A673 (cell line): ENCODE results near the gene TMEM238. TPM values are rescaled to one million over a fixed set of nuclear protein-coding genes. Genes with fewer than 3 reads are reported as not detected.

Experiments
- BruUV-seq: library from RNA; stranded (reverse); fragments of 400-500 nt; replicated peaks from 2 replicates; lab custom pipeline; 2021; lab: Mats Ljungman, UMichigan
- CTCF ChIA-PET: fragments of 300-600 bp; sonication (Branson Sonifier 250); formaldehyde crosslinking; loops from one replicate; lab custom pipeline; 2022; ENCODE audit warnings: antibody characterized with exemption; lab: Charles Lee
- POLR2A ChIA-PET: fragments of 300-600 bp; sonication (Branson Sonifier 250); formaldehyde crosslinking; loops from one replicate; lab custom pipeline; 2022; ENCODE audit warnings: antibody characterized with exemption; ENCODE audit not compliant: low non-redundant PET; lab: Charles Lee
- DNase-seq: peaks from one replicate; pipeline ENCODE4 v3.0.0-alpha.2; 2015; ENCODE audit warnings: low spot score
- H3K27ac ChIP-seq: fragments of 200-600 bp; sonication (generic); 2 replicates; pipeline ENCODE4 v1.5.1; 2016; ENCODE audit warnings: mixed run types, low read depth, mild to moderate bottlenecking, mixed read lengths, antibody characterized with exemption, low read length; ENCODE audit not compliant: poor library complexity, severe bottlenecking
- H3K27me3 ChIP-seq: fragments of 200-600 bp; sonication (generic); replicated peaks from 2 replicates; pipeline ENCODE4 v1.6.1; 2017; ENCODE audit warnings: mixed run types, low read depth, mild to moderate bottlenecking, mixed read lengths, antibody characterized with exemption, low read length; ENCODE audit not compliant: insufficient read depth, poor library complexity
- H3K36me3 ChIP-seq: fragments of 200-600 bp; sonication (generic); 2 replicates; pipeline ENCODE4 v1.6.1; 2016; ENCODE audit warnings: mixed run types, mild to moderate bottlenecking, mixed read lengths, antibody characterized with exemption, low read length; ENCODE audit not compliant: insufficient read depth, poor library complexity, severe bottlenecking
- H3K4me1 ChIP-seq: fragments of 200-600 bp; sonication (generic); 2 replicates; pipeline ENCODE4 v1.6.1; 2017; ENCODE audit warnings: mixed run types, mild to moderate bottlenecking, mixed read lengths, antibody characterized with exemption, low read length; ENCODE audit not compliant: insufficient read depth, poor library complexity, severe bottlenecking
- H3K4me3 ChIP-seq: fragments of 200-600 bp; sonication (generic); 2 replicates; pipeline ENCODE4 v1.5.1; 2016; ENCODE audit warnings: low read depth, mixed run types, mild to moderate bottlenecking, mixed read lengths, low read length; ENCODE audit not compliant: poor library complexity, severe bottlenecking
- H3K9me3 ChIP-seq: fragments of 200-600 bp; sonication (generic); 2 replicates; pipeline ENCODE4 v1.6.1; 2016; ENCODE audit warnings: mixed run types, low read depth, mild to moderate bottlenecking, mixed read lengths, antibody characterized with exemption, low read length; ENCODE audit not compliant: poor library complexity, severe bottlenecking
- EZH2 ChIP-seq: fragments of 200-600 bp; sonication (generic); IDR thresholded peaks from 2 replicates; pipeline ENCODE4 v1.6.1; 2017; ENCODE audit warnings: borderline replicate concordance, low read depth, mild to moderate bottlenecking, mixed read lengths, antibody characterized with exemption, low read length; ENCODE audit not compliant: poor library complexity, severe bottlenecking
- intact Hi-C: fragments of 100-400 bp; cut with micrococcal nuclease; formaldehyde crosslinking; loops from one replicate; pipeline ENCODE4 v1.10.0; 2022; ENCODE audit not compliant: unreplicated experiment
- total RNA-seq: library from RNA; stranded (reverse); gene quantifications from 2 replicates; pipeline ENCODE4 v1.2.3, GENCODE V29; 2021
- TF ChIP-seq, protein P1 (sequence below): fragments of 300-800, 200-600 bp; sonication (generic); conservative IDR thresholded peaks from 2 replicates; pipeline ENCODE4 v1.5.1; 2017; ENCODE audit warnings: low read depth, mild to moderate bottlenecking, antibody characterized with exemption, low read length, moderate library complexity, mixed read lengths

TMEM238 gene
- total RNA-seq, 1 experiment from 2014 or later, result 0.69 TPM

DNA sequence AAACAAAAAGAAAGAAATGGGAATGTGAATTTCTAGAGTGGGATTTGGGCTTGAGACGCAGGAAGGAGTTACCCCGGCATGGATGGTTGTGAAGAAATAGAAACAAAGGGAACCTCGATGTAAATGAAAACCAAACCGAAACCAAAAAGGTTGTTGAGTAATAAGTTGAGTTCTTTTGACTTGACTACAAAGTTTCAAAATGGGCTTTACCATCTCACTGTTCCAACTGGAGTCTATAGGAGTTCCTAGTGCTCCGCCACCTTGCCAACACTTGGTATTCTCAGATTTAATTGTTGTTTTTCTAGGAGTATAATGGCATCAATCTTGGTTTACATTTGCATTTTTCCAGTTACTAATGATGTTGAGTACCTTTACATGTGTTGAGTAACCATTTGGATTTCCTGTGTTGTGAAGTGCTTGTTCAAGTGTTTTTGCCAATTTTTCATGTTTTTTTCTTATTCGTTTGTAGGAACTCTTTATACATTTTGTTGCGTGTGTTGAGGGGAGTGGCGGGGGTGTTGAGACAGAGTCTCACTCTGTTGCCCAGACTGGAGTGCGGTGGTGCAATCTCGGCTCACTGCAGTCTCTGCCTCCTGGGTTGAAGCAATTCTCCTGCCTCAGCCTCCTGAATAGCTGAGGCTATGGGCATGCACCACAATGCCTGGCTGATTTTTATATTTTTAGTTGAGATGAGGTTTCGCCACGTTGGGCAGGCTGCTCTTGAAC, 14.3 kb upstream of the TMEM238 start:
- Histone ChIP-seq H3K36me3 (peaks cover 31% of the 10 kb centered on the region), H3K27ac (no peak overlapping the region), H3K4me3 (no peak overlapping the region), H3K4me1 (peaks cover 5% of the 10 kb centered on the region), H3K9me3 (no peaks in the 10 kb centered on the region), H3K27me3 (no peaks in the 10 kb centered on the region)
- POLR2A ChIA-PET, result interaction anchor here (1.2 kb wide), 1 partner anchor 59 kb away, joined by 4 read pairs; the partner anchor contains the start of gene KMT5C
- no TSS peak for BruUV-seq
- no peak for DNase-seq
- intact Hi-C loops, result no loop called here
- CTCF ChIA-PET, result no interaction called here
- TF ChIP-seq, protein P1, sequence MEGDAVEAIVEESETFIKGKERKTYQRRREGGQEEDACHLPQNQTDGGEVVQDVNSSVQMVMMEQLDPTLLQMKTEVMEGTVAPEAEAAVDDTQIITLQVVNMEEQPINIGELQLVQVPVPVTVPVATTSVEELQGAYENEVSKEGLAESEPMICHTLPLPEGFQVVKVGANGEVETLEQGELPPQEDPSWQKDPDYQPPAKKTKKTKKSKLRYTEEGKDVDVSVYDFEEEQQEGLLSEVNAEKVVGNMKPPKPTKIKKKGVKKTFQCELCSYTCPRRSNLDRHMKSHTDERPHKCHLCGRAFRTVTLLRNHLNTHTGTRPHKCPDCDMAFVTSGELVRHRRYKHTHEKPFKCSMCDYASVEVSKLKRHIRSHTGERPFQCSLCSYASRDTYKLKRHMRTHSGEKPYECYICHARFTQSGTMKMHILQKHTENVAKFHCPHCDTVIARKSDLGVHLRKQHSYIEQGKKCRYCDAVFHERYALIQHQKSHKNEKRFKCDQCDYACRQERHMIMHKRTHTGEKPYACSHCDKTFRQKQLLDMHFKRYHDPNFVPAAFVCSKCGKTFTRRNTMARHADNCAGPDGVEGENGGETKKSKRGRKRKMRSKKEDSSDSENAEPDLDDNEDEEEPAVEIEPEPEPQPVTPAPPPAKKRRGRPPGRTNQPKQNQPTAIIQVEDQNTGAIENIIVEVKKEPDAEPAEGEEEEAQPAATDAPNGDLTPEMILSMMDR, result no peak
- no peak for TF ChIP-seq EZH2

DNA sequence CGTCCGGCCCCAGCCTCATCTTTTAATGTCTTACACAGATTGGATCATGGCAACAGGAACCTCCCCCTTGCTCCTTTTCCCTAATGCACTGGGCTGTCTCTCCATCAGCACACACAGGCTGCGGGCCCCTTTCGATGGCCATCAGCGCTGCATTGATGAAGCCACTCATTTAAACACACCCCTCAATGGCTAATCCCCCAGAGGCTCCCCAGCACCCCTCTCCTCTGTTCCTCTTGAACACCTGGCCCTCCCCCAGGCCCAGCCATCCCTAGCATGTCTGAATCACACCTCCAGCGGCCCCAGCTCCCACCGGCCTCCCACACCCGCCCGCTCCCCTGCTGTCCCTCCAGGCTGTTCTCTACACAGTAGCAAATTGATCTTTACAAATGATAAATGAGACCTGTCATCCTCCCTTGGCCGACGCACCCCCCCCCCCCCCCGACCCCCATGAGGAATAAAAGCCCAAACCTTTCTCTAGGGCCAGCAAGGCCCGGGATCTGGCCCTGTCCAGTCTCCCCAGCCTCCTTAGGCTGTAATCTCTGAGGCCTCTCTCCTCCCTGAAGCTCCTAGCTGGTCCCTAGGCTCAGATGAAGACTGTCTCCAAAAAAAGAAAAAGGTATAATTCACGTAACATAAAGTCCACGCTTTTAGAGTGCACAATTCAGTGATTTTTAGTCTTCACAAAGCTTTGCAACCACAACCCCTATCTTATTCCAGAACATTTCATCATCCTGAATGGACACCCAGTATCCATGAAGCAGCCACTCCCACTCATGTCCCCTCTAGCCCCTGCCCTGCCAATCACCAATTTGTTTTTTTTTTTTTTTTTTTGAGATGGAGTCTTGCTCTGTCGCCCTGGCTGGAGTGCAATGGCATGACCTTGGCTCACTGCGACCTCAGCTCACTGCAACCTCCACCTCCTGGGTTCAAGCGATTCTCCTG, 9.0 kb upstream of the TMEM238 start:
- H3K36me3 ChIP-seq, result peaks cover 20% of the 10 kb centered on the region
- no peak overlapping the region for H3K4me3 ChIP-seq
- peaks cover 13% of the 10 kb centered on the region for H3K4me1 ChIP-seq
- DNase-seq, result no peak
- ChIA-PET CTCF (no interaction called here), POLR2A (interaction anchor here (0.7 kb wide), 1 partner anchor 326 kb away, joined by 8 read pairs; no protein-coding TSS in a partner anchor)
- intact Hi-C loops, result no loop called here
- H3K27me3 ChIP-seq, result no peaks in the 10 kb centered on the region
- TF ChIP-seq, protein P1, result no peak
- TF ChIP-seq EZH2, result no peak
- H3K9me3 ChIP-seq, result no peaks in the 10 kb centered on the region
- no peak overlapping the region for H3K27ac ChIP-seq
- BruUV-seq, result no TSS peak

DNA sequence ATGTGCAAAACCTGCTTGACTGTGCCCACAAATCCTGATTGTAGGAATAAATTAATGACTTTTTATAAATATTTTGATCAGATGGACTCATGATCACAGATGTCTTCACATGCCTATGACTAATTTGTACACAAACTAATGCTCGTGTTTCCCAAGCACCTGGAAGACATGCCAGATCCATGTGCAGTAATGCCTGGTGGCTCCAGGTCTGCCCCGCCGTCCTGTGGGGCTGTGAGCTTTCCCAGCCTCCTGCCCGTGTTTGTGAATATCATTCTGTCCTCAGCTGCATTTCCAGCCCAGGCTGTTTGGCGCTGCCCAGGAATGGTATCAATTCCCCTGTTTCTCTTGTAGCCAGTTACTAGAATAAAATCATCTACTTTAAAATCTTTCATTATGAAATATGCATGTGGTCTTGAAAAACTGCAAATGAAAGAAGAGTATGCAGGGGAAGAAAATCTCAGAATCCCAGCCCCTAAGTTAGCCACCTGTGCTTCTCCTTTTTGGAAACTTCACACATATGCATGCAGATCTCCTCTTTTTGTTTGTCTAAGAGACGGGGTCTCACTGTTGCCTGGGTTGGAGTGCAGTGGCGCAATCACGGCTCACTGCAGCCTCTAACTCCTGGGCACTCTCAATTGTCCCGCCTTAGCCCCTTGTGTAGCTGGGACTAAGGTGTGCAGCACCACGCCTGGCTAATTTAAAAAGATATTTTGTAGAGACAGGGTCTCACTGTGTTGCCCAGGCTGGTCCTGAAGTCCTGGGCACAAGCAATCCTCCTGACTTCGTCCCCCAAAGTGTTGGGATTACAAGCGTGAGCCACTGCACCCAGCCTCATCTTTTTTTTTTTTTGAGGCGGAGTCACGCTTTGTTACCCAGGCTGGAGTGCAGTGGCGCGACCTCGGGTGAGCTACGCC, 7.9 kb upstream of the TMEM238 start:
- ChIA-PET POLR2A (no interaction called here), CTCF (no interaction called here)
- peaks cover 31% of the 10 kb centered on the region for H3K36me3 ChIP-seq
- no peaks in the 10 kb centered on the region for H3K27me3 ChIP-seq
- DNase-seq, result no peak
- TF ChIP-seq, protein P1, result no peak
- TF ChIP-seq EZH2, result no peak
- BruUV-seq, result no TSS peak
- H3K4me3 ChIP-seq, result no peak overlapping the region
- H3K4me1 ChIP-seq, result peaks cover 22% of the 10 kb centered on the region
- no peaks in the 10 kb centered on the region for H3K9me3 ChIP-seq
- intact Hi-C loops, result no loop called here
- H3K27ac ChIP-seq, result no peak overlapping the region
